Measurements from ENCODE around the gene WEE1.

The WEE1 gene

DNA sequence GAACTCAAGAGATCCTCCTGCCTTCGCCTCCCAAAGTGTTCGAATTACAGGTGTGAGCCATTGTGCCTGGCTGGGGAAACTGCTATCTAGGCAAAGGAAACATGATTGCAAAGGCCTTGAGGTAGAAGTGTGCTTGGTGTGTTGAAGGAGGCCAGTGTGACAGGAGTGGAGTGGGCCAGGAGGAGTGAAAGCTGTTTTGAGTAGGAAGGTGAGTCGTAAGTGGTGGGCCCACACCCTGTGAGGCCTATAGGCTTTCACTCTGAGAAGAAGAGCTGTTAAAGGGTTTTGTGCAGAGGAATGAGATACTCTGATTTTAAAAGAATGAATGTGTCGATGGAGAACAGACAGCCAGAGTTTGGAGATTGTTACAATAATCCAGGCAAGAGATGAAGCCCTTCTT, 43.4 kb downstream of the WEE1 start:
- TF ChIP-seq ZNF565 (CRISPR knock-in tag; conservative IDR thresholded peaks at IDR 0.05; ENCODE audit: low read depth) (no peak), TOX (CRISPR knock-in tag; IDR thresholded peaks at IDR 0.05; ENCODE audit: borderline replicate concordance) (no peak), ZFP3 (CRISPR knock-in tag; IDR thresholded peaks at IDR 0.05) (no peak)
- TF ChIP-seq, protein P1, sequence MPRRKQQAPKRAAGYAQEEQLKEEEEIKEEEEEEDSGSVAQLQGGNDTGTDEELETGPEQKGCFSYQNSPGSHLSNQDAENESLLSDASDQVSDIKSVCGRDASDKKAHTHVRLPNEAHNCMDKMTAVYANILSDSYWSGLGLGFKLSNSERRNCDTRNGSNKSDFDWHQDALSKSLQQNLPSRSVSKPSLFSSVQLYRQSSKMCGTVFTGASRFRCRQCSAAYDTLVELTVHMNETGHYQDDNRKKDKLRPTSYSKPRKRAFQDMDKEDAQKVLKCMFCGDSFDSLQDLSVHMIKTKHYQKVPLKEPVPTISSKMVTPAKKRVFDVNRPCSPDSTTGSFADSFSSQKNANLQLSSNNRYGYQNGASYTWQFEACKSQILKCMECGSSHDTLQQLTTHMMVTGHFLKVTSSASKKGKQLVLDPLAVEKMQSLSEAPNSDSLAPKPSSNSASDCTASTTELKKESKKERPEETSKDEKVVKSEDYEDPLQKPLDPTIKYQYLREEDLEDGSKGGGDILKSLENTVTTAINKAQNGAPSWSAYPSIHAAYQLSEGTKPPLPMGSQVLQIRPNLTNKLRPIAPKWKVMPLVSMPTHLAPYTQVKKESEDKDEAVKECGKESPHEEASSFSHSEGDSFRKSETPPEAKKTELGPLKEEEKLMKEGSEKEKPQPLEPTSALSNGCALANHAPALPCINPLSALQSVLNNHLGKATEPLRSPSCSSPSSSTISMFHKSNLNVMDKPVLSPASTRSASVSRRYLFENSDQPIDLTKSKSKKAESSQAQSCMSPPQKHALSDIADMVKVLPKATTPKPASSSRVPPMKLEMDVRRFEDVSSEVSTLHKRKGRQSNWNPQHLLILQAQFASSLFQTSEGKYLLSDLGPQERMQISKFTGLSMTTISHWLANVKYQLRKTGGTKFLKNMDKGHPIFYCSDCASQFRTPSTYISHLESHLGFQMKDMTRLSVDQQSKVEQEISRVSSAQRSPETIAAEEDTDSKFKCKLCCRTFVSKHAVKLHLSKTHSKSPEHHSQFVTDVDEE (CRISPR knock-in tag; IDR thresholded peaks at IDR 0.05), result no peak
- ATAC-seq, result no peak

DNA sequence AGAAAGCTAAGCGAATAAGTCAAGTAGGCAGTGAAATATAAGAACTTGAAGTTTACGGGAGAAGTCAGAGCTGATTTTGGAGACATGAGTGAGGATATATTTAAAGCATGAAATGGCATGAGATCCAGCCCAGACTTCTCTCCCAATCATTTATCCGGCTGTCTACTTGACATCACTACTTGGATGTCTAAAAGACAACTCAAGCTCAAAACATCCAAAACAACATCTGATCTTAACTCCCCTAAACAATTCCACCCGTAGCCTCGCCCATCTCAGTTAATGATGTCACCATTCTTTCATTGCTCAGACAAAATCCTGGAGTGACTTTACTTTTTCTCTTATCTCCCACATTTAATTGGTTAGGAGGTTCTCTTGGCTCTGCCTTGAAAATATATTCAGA, 44.5 kb downstream of the WEE1 start:
- no peak for ATAC-seq
- TF ChIP-seq ZNF565 (CRISPR knock-in tag; conservative IDR thresholded peaks at IDR 0.05; ENCODE audit: low read depth), result no peak
- no peak for TF ChIP-seq OSR1 (CRISPR knock-in tag; IDR thresholded peaks at IDR 0.05)
- no peak for TF ChIP-seq ZNF70 (CRISPR knock-in tag; IDR thresholded peaks at IDR 0.05)
- no peak for TF ChIP-seq ESRRG (CRISPR knock-in tag; IDR thresholded peaks at IDR 0.05)
- TF ChIP-seq TOX (CRISPR knock-in tag; IDR thresholded peaks at IDR 0.05; ENCODE audit: borderline replicate concordance), result no peak
- TF ChIP-seq, protein P1 (CRISPR knock-in tag; IDR thresholded peaks at IDR 0.05), result no peak
- TF ChIP-seq PPARA (CRISPR knock-in tag; IDR thresholded peaks at IDR 0.05; ENCODE audit: borderline replicate concordance), result no peak
- TF ChIP-seq, protein P2, sequence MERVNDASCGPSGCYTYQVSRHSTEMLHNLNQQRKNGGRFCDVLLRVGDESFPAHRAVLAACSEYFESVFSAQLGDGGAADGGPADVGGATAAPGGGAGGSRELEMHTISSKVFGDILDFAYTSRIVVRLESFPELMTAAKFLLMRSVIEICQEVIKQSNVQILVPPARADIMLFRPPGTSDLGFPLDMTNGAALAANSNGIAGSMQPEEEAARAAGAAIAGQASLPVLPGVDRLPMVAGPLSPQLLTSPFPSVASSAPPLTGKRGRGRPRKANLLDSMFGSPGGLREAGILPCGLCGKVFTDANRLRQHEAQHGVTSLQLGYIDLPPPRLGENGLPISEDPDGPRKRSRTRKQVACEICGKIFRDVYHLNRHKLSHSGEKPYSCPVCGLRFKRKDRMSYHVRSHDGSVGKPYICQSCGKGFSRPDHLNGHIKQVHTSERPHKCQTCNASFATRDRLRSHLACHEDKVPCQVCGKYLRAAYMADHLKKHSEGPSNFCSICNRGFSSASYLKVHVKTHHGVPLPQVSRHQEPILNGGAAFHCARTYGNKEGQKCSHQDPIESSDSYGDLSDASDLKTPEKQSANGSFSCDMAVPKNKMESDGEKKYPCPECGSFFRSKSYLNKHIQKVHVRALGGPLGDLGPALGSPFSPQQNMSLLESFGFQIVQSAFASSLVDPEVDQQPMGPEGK (CRISPR knock-in tag; IDR thresholded peaks at IDR 0.05; ENCODE audit: borderline replicate concordance), result no peak
- no peak for TF ChIP-seq TCF4 (CRISPR knock-in tag; IDR thresholded peaks at IDR 0.05; ENCODE audit: borderline replicate concordance)
- TF ChIP-seq ZNF8 (CRISPR knock-in tag; IDR thresholded peaks at IDR 0.05), result no peak
- TF ChIP-seq RARB (CRISPR knock-in tag; IDR thresholded peaks at IDR 0.05), result no peak
- TF ChIP-seq, protein P3, sequence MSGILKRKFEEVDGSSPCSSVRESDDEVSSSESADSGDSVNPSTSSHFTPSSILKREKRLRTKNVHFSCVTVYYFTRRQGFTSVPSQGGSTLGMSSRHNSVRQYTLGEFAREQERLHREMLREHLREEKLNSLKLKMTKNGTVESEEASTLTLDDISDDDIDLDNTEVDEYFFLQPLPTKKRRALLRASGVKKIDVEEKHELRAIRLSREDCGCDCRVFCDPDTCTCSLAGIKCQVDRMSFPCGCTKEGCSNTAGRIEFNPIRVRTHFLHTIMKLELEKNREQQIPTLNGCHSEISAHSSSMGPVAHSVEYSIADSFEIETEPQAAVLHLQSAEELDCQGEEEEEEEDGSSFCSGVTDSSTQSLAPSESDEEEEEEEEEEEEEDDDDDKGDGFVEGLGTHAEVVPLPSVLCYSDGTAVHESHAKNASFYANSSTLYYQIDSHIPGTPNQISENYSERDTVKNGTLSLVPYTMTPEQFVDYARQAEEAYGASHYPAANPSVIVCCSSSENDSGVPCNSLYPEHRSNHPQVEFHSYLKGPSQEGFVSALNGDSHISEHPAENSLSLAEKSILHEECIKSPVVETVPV (CRISPR knock-in tag; IDR thresholded peaks at IDR 0.05), result no peak
- no peak for TF ChIP-seq BACH2 (CRISPR knock-in tag; IDR thresholded peaks at IDR 0.05; ENCODE audit: borderline replicate concordance)
- TF ChIP-seq, protein P4, sequence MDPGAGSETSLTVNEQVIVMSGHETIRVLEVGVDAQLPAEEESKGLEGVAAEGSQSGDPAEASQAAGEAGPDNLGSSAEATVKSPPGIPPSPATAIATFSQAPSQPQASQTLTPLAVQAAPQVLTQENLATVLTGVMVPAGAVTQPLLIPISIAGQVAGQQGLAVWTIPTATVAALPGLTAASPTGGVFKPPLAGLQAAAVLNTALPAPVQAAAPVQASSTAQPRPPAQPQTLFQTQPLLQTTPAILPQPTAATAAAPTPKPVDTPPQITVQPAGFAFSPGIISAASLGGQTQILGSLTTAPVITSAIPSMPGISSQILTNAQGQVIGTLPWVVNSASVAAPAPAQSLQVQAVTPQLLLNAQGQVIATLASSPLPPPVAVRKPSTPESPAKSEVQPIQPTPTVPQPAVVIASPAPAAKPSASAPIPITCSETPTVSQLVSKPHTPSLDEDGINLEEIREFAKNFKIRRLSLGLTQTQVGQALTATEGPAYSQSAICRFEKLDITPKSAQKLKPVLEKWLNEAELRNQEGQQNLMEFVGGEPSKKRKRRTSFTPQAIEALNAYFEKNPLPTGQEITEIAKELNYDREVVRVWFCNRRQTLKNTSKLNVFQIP (CRISPR knock-in tag; IDR thresholded peaks at IDR 0.05; ENCODE audit: borderline replicate concordance, low read depth), result no peak
- no peak for TF ChIP-seq ZFP30 (CRISPR knock-in tag; IDR thresholded peaks at IDR 0.05)

DNA sequence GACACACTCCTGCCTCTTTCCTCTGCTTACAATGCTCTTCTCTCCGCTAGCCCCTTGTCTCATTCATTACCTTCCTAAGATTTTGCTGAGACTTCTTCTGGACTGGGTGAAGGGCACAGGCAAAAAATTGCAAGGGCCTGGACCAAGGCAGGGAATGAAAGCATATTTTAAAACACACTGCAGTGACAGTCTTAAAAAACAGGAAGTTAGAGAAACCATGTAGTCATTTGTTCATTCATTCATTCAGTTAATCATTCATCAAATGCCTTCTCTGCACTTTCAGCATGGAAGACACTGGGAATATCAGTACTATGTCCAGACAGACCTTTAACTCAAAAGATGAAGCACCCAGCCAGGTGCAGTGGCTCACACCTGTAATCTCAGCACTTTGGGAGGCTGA, 45.5 kb downstream of the WEE1 start:
- ATAC-seq, result no peak
- TF ChIP-seq ISL1 (CRISPR knock-in tag; IDR thresholded peaks at IDR 0.05) (no peak), ZFP30 (CRISPR knock-in tag; IDR thresholded peaks at IDR 0.05) (no peak), OSR1 (CRISPR knock-in tag; IDR thresholded peaks at IDR 0.05) (no peak), GLIS3 (CRISPR knock-in tag; IDR thresholded peaks at IDR 0.05) (no peak), ZFP3 (CRISPR knock-in tag; IDR thresholded peaks at IDR 0.05) (no peak), SNAI2 (CRISPR knock-in tag; IDR thresholded peaks at IDR 0.05) (no peak), ARNTL (CRISPR knock-in tag; IDR thresholded peaks at IDR 0.05; ENCODE audit: borderline replicate concordance, low read depth) (no peak), ZNF565 (CRISPR knock-in tag; conservative IDR thresholded peaks at IDR 0.05; ENCODE audit: low read depth) (no peak)
- TF ChIP-seq, protein P3 (CRISPR knock-in tag; IDR thresholded peaks at IDR 0.05), result no peak
